Common myeloid progenitor, CD34-positive (primary cell): Measurements from ENCODE around the gene HTR3E.
A peak's percentile ranks its signal among the peaks of the same experiment; 100 is the strongest.
"Not testable (repeated sequence)": the region's sequence is repeated elsewhere in the genome, so short reads cannot be mapped to it uniquely, and the experiment has no call there.

Experiments
- CTCF ChIA-PET: fragments of 350-600 bp; sonication (Branson Sonifier 250); formaldehyde crosslinking; loops from one replicate; lab custom pipeline; 2021; ENCODE audit warnings: antibody characterized with exemption; lab: Charles Lee
- POLR2A ChIA-PET: fragments of 350-600 bp; sonication (Branson Sonifier 250); formaldehyde crosslinking; loops from one replicate; lab custom pipeline; 2021; ENCODE audit warnings: antibody characterized with exemption; lab: Charles Lee
- DNase-seq, 3 donors: peaks; one replicate each; pipeline versions ENCODE4 v3.0.0 to v3.0.0-alpha.2; 2013
- H3K27ac ChIP-seq, 2 experiments: 1 replicate in 1 of 2; 2 replicates in 1 of 2; pipeline ENCODE4 v1.7.0; 2013; ENCODE audit warnings: inconsistent platforms in 2 of 2, low read length in 2 of 2, mild to moderate bottlenecking in 2 of 2, low read depth in 1 of 2, moderate library complexity in 1 of 2; ENCODE audit not compliant: severe bottlenecking in 2 of 2, insufficient read depth in 1 of 2, poor library complexity in 1 of 2
- H3K27me3 ChIP-seq, 5 experiments: replicated peaks in 2 of 5; 1 replicate in 3 of 5; 2 replicates in 2 of 5; pipeline versions ENCODE4 v1.6.1 to v1.7.0; 2013; ENCODE audit warnings: low read length in 4 of 5, mild to moderate bottlenecking in 2 of 5, moderate library complexity in 2 of 5, inconsistent platforms in 1 of 5; ENCODE audit not compliant: insufficient read depth in 5 of 5, control insufficient read depth in 4 of 5
- H3K36me3 ChIP-seq, 4 experiments: 1 replicate in 2 of 4; 2 replicates in 2 of 4; pipeline versions ENCODE4 v1.6.1 to v1.7.0; 2013; ENCODE audit warnings: low read length in 3 of 4, control low read depth in 1 of 4, mild to moderate bottlenecking in 1 of 4; ENCODE audit not compliant: control insufficient read depth in 4 of 4, insufficient read depth in 4 of 4
- H3K4me1 ChIP-seq, 4 experiments: 1 replicate in 3 of 4; 2 replicates in 1 of 4; pipeline versions ENCODE4 v1.6.1 to v1.7.1; 2013; ENCODE audit warnings: low read length in 3 of 4, mild to moderate bottlenecking in 3 of 4, control low read depth in 1 of 4, inconsistent platforms in 1 of 4, moderate library complexity in 1 of 4; ENCODE audit not compliant: control insufficient read depth in 4 of 4, insufficient read depth in 4 of 4; ENCODE audit errors: control extremely low read depth in 1 of 4
- H3K4me3 ChIP-seq, 7 experiments: 1 replicate in 4 of 7; 2 replicates in 3 of 7; pipeline versions ENCODE4 v1.5.1 to v1.7.0; 2013; ENCODE audit warnings: mild to moderate bottlenecking in 7 of 7, low read length in 6 of 7, moderate library complexity in 6 of 7, inconsistent platforms in 2 of 7, low read depth in 2 of 7, control low read depth in 1 of 7; ENCODE audit not compliant: insufficient read depth in 4 of 7, control insufficient read depth in 1 of 7; ENCODE audit errors: extremely low read depth in 1 of 7
- H3K9me3 ChIP-seq, 5 experiments: 1 replicate in 4 of 5; 2 replicates in 1 of 5; pipeline versions ENCODE4 v1.6.1 to v1.7.1; 2013; ENCODE audit warnings: low read length in 4 of 5, mild to moderate bottlenecking in 2 of 5, inconsistent platforms in 1 of 5, low read depth in 1 of 5, moderate library complexity in 1 of 5; ENCODE audit not compliant: control insufficient read depth in 4 of 5, insufficient read depth in 2 of 5; ENCODE audit errors: control extremely low read depth in 1 of 5
- WGBS: methylation state at CpG from one replicate; pipeline ENCODE4 v1.1.5; 2013; ENCODE audit not compliant: insufficient coverage; 5-methylcytosine and 5-hydroxymethylcytosine counted together

Gene HTR3E

DNA sequence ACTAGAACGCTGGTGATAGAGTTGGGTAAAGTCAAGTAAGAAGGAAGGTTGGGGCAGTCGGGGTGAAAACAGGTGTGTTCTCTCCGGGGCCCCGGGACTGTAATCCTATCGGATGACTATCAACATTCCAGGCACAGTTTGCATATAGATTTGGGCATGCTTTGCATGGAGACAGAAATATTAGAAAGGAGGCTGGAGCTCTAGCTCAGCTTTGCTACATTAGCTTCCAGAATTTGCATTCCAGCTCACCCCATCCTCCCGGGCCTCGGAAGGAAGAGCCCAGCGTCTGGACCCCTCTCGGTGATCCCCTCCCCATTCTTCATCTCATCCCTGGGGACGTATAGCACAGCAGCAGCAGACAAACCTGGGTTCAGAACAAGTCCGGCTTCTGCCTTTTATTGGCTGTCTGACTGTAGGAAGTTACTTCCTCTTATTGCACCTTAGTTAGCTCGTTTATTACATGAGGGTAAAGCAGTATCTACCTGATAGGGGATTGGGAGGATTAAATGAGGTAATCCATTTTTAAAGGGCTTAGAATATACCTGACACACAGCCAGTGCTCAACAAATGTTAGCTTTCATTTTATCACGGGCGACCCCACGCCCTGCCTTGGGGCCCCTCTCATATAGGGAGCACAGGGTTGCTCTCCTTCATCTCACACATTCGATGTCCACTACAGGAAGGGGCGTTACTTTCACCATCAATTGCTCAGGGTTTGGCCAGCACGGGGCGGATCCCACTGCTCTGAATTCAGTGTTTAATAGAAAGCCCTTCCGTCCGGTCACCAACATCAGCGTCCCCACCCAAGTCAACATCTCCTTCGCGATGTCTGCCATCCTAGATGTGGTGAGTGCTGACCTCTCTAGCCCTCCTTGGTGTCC lies 3.2 kb downstream of the HTR3E start:
- peaks cover 0 to 6% (median 0%) of the 10 kb centered on the region in 5 experiments for H3K27me3 ChIP-seq
- DNase-seq, result peak in 1 of 3 donors; percentile 8
- H3K36me3 ChIP-seq, result no peaks in the 10 kb centered on the region
- H3K4me3 ChIP-seq, result no peak overlapping the region
- peaks cover 0 to 2% (median 0%) of the 10 kb centered on the region in 5 experiments for H3K9me3 ChIP-seq
- CTCF ChIA-PET, result interaction anchor here (1.3 kb wide), 1 partner anchor 14 kb away, joined by 3 read pairs; no protein-coding TSS in a partner anchor
- 84% methylated on average over 22 of the region's 24 CpGs for WGBS
- H3K4me1 ChIP-seq, result no peaks in the 10 kb centered on the region
- POLR2A ChIA-PET, result no interaction called here
- H3K27ac ChIP-seq, result no peak overlapping the region

DNA sequence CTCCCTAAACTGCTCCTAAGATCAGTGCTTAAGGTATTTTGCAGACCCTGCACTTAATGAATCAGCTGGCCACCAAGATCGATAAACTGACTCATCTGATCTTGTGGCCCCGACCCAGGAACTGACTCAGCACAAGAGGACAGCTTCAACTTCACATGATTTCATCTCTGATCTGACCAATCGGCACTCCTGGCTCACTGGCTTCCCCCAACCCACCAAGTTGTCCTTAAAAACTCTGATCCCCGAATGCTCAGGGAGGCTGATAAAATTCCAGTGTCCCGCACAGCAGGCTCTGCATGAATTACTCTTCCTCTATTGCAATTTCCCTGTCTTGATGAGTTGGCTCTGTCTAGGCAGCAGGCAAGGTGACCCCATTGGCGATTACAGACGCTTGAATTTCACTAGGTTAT lies 13.5 kb downstream of the HTR3E start:
- POLR2A ChIA-PET, result no interaction called here
- WGBS, result 74% methylated on average over 5 of the region's 7 CpGs
- Histone ChIP-seq H3K4me1 (no peaks in the 10 kb centered on the region), H3K27ac (no peak overlapping the region), H3K27me3 (no peaks in the 10 kb centered on the region), H3K4me3 (no peak overlapping the region), H3K36me3 (no peaks in the 10 kb centered on the region), H3K9me3 (no peaks in the 10 kb centered on the region)
- no peak for DNase-seq
- CTCF ChIA-PET, result no interaction called here

DNA sequence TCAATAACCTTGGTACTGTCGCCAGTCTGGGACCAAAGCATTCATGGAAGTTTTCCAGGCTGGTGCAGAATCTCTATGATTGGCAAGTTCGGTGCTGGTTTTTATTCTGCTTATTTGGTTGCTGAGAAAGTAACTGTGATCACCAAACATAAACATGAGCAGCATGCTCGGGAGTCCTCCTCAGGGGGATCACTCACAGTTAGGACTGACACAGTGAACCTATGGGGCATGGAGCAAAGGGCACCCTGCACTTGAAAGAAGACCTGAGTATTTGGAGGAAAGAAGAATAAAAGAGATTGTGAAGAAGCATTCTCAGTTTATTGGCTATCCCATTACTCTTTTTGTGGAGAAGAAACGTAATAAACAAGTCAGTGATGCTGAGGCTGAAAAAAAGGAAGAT lies 19.2 kb downstream of the HTR3E start:
- H3K27me3 ChIP-seq, result no peaks in the 10 kb centered on the region
- H3K27ac ChIP-seq, result no peak overlapping the region
- H3K4me3 ChIP-seq, result no peak overlapping the region
- CTCF ChIA-PET, result interaction anchor here (0.7 to 1.3 kb wide), 6 partner anchors 7 to 219 kb away, joined by 3 to 4 read pairs (median 3); no protein-coding TSS in a partner anchor
- H3K36me3 ChIP-seq, result no peaks in the 10 kb centered on the region
- POLR2A ChIA-PET, result no interaction called here
- WGBS, result 93% methylated on average over 4 of the region's 4 CpGs
- no peak for DNase-seq
- no peaks in the 10 kb centered on the region for H3K9me3 ChIP-seq
- H3K4me1 ChIP-seq, result no peaks in the 10 kb centered on the region

DNA sequence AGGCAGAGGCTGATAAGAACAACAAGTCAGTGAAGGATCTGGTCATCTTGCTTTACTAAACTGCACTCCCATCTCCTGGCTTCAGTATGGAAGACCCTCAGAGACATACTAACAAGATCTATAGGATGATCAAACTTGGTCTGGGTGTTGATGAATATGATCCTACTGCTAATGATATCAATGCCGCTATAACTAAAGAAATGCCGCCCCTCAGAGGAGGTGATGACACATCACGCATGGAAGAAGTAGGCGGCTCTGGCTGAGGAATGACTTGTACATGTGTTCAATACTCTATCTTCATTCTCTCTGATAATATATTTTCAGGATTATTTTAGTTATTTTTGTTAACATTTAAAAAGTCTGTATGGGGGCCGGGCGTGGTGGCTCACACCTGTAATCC lies 20.8 kb downstream of the HTR3E start:
- DNase-seq, result peak in 1 of 3 donors; percentile 23
- Histone ChIP-seq H3K27me3 (no peaks in the 10 kb centered on the region), H3K4me1 (no peaks in the 10 kb centered on the region), H3K27ac (no peak overlapping the region), H3K4me3 (no peak overlapping the region), H3K36me3 (no peaks in the 10 kb centered on the region), H3K9me3 (no peaks in the 10 kb centered on the region)
- ChIA-PET POLR2A (no interaction called here), CTCF (interaction anchor here (1.0 to 1.2 kb wide), 2 partner anchors 55 to 177 kb away, joined by 3 read pairs; no protein-coding TSS in a partner anchor)
- 100% methylated on average over 2 of the region's 6 CpGs for WGBS

DNA sequence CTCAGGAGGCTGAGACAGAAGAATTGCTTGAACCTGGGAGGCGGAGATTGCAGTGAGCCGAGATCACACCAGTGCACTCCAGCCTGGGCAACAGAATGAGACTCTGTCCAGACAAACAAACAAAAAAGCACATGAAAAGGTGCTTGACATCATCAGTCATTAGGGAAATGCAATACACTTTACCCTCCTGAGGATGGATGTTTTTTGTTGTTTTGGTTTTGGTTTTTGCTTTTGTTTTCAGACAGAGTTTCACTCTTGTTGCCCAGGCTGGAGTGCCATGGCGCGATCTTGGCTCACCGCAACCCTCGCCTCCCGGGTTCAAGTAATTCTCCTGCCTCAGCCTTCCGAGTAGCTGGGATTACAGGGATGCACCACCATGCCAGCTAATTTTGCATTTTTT lies 24.2 kb downstream of the HTR3E start:
- H3K27me3 ChIP-seq, H3K4me1 ChIP-seq, H3K27ac ChIP-seq, H3K36me3 ChIP-seq, DNase-seq, H3K4me3 ChIP-seq, H3K9me3 ChIP-seq: not testable (repeated sequence)
- WGBS, result 93% methylated on average over 4 of the region's 8 CpGs
- ChIA-PET CTCF (interaction anchor here (1.0 kb wide), 1 partner anchor 16 kb away, joined by 3 read pairs; no protein-coding TSS in a partner anchor), POLR2A (interaction anchor here (1.0 kb wide), 1 partner anchor 14 kb away, joined by 3 read pairs; the partner anchor contains the start of gene EIF2B5)

DNA sequence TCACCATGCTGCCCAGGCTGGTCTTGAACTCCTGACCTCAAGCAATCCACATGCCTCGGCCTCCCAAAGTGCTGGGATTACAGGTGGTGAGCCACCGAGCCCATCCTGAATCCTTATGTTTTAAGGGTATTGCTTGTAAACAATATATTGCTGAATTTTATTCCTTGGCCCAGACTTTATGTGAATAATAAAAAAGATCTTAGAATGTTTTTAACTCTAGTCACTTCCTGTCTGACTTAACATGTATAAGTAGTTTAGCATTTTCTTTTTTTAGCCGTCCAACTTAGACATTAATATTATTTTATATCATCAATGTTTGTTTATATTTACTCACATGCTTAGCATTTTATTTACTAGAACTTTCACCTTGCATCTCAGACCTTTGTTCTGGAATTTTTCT lies 29.1 kb downstream of the HTR3E start:
- ChIA-PET CTCF (no interaction called here), POLR2A (no interaction called here)
- H3K4me1 ChIP-seq, result no peaks in the 10 kb centered on the region
- no peak for DNase-seq
- no peaks in the 10 kb centered on the region for H3K9me3 ChIP-seq
- H3K36me3 ChIP-seq, result no peaks in the 10 kb centered on the region
- no peak overlapping the region for H3K4me3 ChIP-seq
- 100% methylated on average over 1 of the region's 3 CpGs for WGBS
- no peaks in the 10 kb centered on the region for H3K27me3 ChIP-seq
- no peak overlapping the region for H3K27ac ChIP-seq

DNA sequence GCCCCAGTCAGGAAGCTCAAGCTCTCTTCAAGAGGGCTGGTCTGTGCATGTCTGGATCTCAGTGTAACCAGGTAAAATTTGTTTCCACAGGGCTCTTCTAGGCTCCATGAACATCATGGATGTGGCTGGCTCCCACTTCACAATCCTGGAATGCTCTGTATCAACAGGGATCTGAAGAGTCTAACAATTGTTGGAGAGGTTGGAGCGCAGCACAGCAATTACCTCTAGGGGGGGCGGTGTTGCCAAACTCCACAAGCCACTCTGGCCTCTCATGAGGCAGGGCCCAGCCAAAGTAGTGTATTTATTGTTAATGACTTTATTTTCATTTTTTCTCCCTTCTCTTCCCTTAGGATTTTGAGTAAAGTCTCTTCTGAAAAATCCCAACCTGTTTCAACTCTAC lies 32.1 kb downstream of the HTR3E start:
- ChIA-PET POLR2A (no interaction called here), CTCF (interaction anchor here (1.6 kb wide), 2 partner anchors 114 to 233 kb away, joined by 4 read pairs; no protein-coding TSS in a partner anchor)
- Histone ChIP-seq H3K9me3 (no peaks in the 10 kb centered on the region), H3K4me1 (peaks cover 0 to 6% (median 5%) of the 10 kb centered on the region in 4 experiments), H3K27me3 (no peaks in the 10 kb centered on the region), H3K36me3 (no peaks in the 10 kb centered on the region), H3K27ac (no peak overlapping the region), H3K4me3 (no peak overlapping the region)
- peak in 2 of 3 donors; percentile 22 to 25 for DNase-seq
- WGBS, result 83% methylated on average over 1 of the region's 2 CpGs
